ENCODE data around the gene MPND. TPM values are rescaled to one million over a fixed set of nuclear protein-coding genes. Genes with fewer than 3 reads are reported as not detected.

Gene MPND
- total RNA-seq, 2 experiments from 2014 or later = 10.3 to 11.0 TPM

DNA sequence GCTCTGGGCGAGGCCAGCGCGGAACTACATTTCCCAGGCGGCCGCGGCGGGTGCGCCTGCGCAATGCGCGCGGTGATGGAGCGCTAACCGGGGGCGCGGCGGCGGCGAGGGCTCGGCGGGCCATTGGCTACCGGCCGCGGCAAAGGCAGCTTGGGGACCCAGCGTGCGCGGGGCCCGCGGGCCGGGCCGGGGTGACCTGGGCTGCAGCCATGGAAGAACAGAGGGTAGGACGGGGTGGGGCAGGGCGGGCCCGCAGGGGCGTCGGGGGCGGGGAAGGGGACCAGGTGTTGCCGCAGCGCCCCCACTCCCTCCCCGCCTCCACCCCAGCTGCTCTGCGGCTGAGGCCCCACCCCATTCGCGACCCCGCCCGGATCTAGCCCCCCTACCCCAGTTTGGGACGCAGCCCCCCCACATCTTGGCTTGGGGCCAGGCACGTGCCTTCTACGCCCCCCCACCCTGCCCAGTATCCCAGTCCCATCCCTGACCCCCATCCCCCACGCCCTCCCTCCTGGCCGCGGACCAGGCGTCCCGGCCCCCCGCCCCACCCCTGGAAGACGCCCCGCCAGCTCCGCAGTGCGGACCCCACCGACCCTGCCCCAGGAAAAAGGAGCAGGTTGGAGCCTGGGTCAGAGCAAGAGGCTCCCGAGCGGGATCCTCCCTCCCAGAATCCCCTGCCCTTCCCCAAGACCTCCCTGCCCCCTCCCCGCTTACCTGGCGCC, 38.7 kb upstream of the MPND start, which contains the start of gene FSD1:
Gene FSD1, plus strand, starts transcription at position 61 of the 719 bp plus-strand sequence. Its CDS starts 149 bp downstream, at position 210.
- H3K27me3 ChIP-seq (ENCODE audit: control insufficient read depth in 1 of 2, insufficient read depth in 2 of 2, low read length in 2 of 2) = peaks cover 0 to 3% of the 10 kb centered on the region in 2 experiments
- Mint-ChIP-seq H3K36me3 (ENCODE audit: low read depth) (no peaks in the 10 kb centered on the region), H3K27ac (peak within 1 kb of the TSS; percentile 88), H3K4me3 (peak within 1 kb of the TSS; percentile 56), H3K9me3 (no peaks in the 10 kb centered on the region), H3K4me1 (ENCODE audit: low read depth) (peaks cover 34% of the 10 kb centered on the region), H3K27me3 (no peaks in the 10 kb centered on the region)
- no peaks in the 10 kb centered on the region for H3K9me3 ChIP-seq (ENCODE audit: control insufficient read depth in 1 of 2, insufficient read depth in 1 of 2, low read length in 2 of 2)
- no peaks in the 10 kb centered on the region for H3K36me3 ChIP-seq (ENCODE audit: insufficient read depth, low read length)
- ChIA-PET CTCF (interaction anchor here (0.7 kb wide), 1 partner anchor 95 kb away, joined by 3 read pairs; the partner anchor contains the start of gene SH3GL1), POLR2A (interaction anchor here (0.9 to 3.8 kb wide), 2 partner anchors 23 to 38 kb away, joined by 3 to 32 read pairs; partner anchors contain the start of gene MPND)
- H3K4me1 ChIP-seq (ENCODE audit: insufficient read depth, low read length) = peaks cover 36% of the 10 kb centered on the region
- H3K27ac ChIP-seq (ENCODE audit: low read depth in 1 of 2, low read length in 2 of 2) = no peak within 1 kb of the TSS
- intact Hi-C loops (cut with DNase I, micrococcal nuclease) = loop anchor here in 1 of 2 experiments (2.0 to 5.0 kb wide), 2 partner anchors 22 to 38 kb away; partner anchors contain the start of gene MPND
- peak within 1 kb of the TSS; percentile 20 for H3K4me3 ChIP-seq (ENCODE audit: low read length)
- ATAC-seq (ENCODE audit: poor library complexity) (peak; percentile 45), DNase-seq (peak; percentile 28 to 76 (median 52))
- no peak for TF ChIP-seq CTCF (IDR thresholded peaks at IDR 0.05)

DNA sequence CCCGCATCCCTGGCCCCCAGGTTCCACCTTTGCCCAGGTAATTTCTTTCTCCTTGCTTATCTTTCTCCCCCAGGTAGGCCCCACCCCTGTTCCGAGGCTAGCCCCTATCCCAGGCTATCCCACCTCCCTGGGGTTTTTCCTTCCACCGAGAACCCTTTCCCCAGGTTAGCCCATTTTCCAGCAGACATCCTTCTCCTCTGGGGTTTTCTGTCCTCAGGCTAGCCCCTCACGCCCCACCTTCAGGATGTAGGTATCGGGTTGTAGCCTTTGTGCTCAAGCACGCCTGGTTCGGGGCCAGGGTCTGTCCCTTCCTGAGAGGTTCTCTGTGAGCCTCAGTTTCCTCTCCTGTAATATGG, 38.1 kb upstream of the MPND start:
- peak overlapping the region; percentile 45 for H3K4me3 Mint-ChIP-seq
- intact Hi-C loops (cut with DNase I, micrococcal nuclease) = loop anchor here in 1 of 2 experiments (2.0 kb wide), 1 partner anchor 22 kb away; no protein-coding TSS in a partner anchor
- H3K27me3 ChIP-seq (ENCODE audit: control insufficient read depth in 1 of 2, insufficient read depth in 2 of 2, low read length in 2 of 2) = peaks cover 0 to 3% of the 10 kb centered on the region in 2 experiments
- no peak for ATAC-seq (ENCODE audit: poor library complexity)
- POLR2A ChIA-PET = no interaction called here
- no peak overlapping the region for H3K27ac Mint-ChIP-seq
- CTCF ChIA-PET = no interaction called here
- no peak for TF ChIP-seq CTCF (IDR thresholded peaks at IDR 0.05)
- no peak overlapping the region for H3K4me3 ChIP-seq (ENCODE audit: low read length)
- no peaks in the 10 kb centered on the region for H3K27me3 Mint-ChIP-seq
- peaks cover 36% of the 10 kb centered on the region for H3K4me1 ChIP-seq (ENCODE audit: insufficient read depth, low read length)
- no peaks in the 10 kb centered on the region for H3K9me3 ChIP-seq (ENCODE audit: control insufficient read depth in 1 of 2, insufficient read depth in 1 of 2, low read length in 2 of 2)
- no peaks in the 10 kb centered on the region for H3K36me3 Mint-ChIP-seq (ENCODE audit: low read depth)
- H3K9me3 Mint-ChIP-seq = no peaks in the 10 kb centered on the region
- no peak overlapping the region for H3K27ac ChIP-seq (ENCODE audit: low read depth in 1 of 2, low read length in 2 of 2)
- no peak for DNase-seq
- peaks cover 34% of the 10 kb centered on the region for H3K4me1 Mint-ChIP-seq (ENCODE audit: low read depth)
- no peaks in the 10 kb centered on the region for H3K36me3 ChIP-seq (ENCODE audit: insufficient read depth, low read length)

DNA sequence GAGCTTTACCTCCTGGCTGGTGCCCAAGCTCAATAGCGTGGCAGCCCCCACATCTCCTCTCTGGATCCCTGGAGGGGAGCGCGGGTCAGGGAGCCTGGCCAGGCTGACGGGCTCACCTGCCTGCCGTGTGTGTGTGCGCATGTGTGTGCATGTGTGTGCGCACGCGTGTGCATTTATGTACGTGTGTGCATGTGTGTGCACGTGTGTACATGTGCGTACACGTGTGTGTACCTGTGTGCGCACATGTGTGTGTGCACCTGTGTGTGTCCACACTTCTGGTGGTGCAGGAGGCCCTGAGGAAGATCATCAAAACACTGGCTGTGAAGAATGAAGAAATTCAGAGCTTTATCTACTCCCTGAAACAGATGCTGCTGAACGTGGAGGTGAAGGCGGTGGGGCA, 37.7 kb upstream of the MPND start:
- H3K4me1 Mint-ChIP-seq (ENCODE audit: low read depth) = peaks cover 31% of the 10 kb centered on the region
- TF ChIP-seq CTCF (IDR thresholded peaks at IDR 0.05) = no peak
- no peak for ATAC-seq (ENCODE audit: poor library complexity)
- POLR2A ChIA-PET = no interaction called here
- no peaks in the 10 kb centered on the region for H3K27me3 Mint-ChIP-seq
- H3K4me3 Mint-ChIP-seq = peak overlapping the region; percentile 45
- Histone ChIP-seq H3K4me3 (ENCODE audit: low read length) (no peak overlapping the region), H3K4me1 (ENCODE audit: insufficient read depth, low read length) (peaks cover 36% of the 10 kb centered on the region), H3K9me3 (ENCODE audit: control insufficient read depth in 1 of 2, insufficient read depth in 1 of 2, low read length in 2 of 2) (no peaks in the 10 kb centered on the region), H3K36me3 (ENCODE audit: insufficient read depth, low read length) (no peaks in the 10 kb centered on the region), H3K27ac (ENCODE audit: low read depth in 1 of 2, low read length in 2 of 2) (no peak overlapping the region), H3K27me3 (ENCODE audit: control insufficient read depth in 1 of 2, insufficient read depth in 2 of 2, low read length in 2 of 2) (peaks cover 0 to 3% of the 10 kb centered on the region in 2 experiments)
- no peak overlapping the region for H3K27ac Mint-ChIP-seq
- H3K36me3 Mint-ChIP-seq (ENCODE audit: low read depth) = no peaks in the 10 kb centered on the region
- CTCF ChIA-PET = no interaction called here
- intact Hi-C loops (cut with DNase I, micrococcal nuclease) = loop anchor here in 1 of 2 experiments (2.0 kb wide), 1 partner anchor 21 kb away; no protein-coding TSS in a partner anchor
- no peak for DNase-seq
- H3K9me3 Mint-ChIP-seq = no peaks in the 10 kb centered on the region
